Fibroblast of skin of abdomen (primary cell): ENCODE data around the gene ZNF526. TPM values are rescaled to one million over a fixed set of nuclear protein-coding genes. Genes with fewer than 3 reads are reported as not detected.

ENCODE experiments used
- DNase-seq: peaks from one replicate; pipeline ENCODE4 v3.0.0-alpha.2; 2013
- polyA plus RNA-seq, 2 experiments: library from polyadenylated mRNA; unstranded; fragments of 120-200 nt; gene quantifications; one replicate each; pipeline ENCODE4 v1.2.1, GENCODE V29; 2013; ENCODE audit not compliant: insufficient read length in 2 of 2

The ZNF526 gene
- 9.5 TPM for polyA plus RNA-seq (2013, experiment 1 of 2; ENCODE audit: insufficient read length)
- 10.5 TPM for polyA plus RNA-seq (2013, experiment 2 of 2; ENCODE audit: insufficient read length)

- DNase-seq, result peak; percentile 97
These were observed at the start of gene ZNF526 for GRCh38 chr19:42219812-42220750. Gene ZNF526, plus strand, starts transcription at chr19:42220312. Its CDS starts 4,092 bp downstream, at chr19:42224404.

DNA sequence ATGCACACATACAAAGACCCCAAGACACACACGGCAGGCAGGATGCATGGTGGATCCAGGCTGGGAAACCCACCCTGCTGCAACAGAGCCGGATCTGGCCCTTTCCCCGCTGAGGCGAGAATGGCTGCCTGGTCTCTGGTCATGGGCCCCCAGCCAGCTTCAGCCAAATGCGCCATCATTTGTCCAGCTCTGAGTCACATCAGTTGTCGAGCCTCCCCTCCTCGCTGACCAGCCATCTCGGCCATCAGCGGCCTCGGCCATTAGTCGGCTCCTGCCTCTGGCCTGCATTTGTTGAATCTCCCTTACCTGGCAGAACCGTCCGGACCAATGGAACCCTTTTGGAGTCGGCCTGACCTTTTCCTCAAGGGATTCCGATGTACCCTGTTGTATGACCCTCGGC, 49.4 kb upstream of the ZNF526 start:
- DNase-seq, result no peak

GRCh38 chr19:42172261-42172660, 47.9 kb upstream of the ZNF526 start:
- no peak for DNase-seq

- no peak for DNase-seq
These were observed 46.4 kb upstream of the ZNF526 start for GRCh38 chr19:42173695-42174094.

DNA sequence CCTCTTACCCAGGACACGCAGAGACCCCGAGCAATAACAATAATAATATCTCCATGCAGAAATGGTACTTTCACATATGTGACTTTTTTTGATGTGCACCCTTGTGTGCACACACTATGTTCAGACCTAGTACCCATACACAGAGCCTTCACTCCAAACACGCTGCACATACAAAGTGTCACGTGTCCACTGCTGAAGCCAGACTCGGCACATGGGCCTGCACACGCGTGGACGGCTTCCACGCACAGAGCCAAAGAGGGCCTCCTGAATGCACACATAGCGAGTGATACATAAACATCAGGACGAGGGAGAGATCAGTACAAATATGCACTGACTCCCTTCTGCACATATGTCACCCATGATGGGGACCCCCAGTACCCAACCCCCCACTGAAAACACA, 45.9 kb upstream of the ZNF526 start:
- DNase-seq, result no peak

DNA sequence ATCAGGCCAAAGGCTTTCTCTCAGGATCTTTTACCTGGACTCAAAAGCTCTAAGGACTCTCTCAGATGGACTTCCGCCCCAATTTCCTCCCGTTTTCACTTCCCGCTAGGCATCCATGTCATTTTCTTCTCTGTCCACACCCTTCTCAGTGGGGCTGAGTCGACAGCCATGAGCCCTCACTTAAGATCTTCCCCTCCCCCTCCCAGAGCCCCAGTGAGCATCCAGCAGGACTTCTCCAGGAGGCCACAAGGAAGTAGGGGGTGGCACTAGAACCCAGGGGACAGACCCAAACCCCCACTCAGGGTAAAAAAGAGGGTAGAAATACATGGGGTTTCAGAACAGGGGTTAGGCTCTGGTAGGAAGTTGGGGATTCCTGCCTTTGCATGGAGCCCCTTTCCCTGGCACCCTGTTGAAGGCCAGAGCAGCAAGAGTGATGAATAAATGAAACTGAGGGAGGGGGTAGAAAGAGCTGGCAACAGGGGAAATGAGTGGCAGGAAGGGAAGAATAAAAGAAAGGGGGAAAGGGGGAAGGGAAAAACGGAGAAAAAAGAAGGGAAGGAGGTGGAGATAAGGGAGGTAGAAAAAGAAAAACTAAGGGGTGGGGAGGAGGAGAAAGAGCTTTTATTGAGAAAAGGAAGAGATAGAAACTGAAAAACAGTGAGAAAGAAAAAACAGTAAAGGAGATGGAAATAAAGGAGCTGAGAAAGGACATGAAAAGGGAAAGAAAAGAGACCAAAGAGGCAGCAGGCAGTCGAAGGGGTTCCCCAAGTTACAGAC, 45.0 kb upstream of the ZNF526 start:
- DNase-seq, result no peak

DNA sequence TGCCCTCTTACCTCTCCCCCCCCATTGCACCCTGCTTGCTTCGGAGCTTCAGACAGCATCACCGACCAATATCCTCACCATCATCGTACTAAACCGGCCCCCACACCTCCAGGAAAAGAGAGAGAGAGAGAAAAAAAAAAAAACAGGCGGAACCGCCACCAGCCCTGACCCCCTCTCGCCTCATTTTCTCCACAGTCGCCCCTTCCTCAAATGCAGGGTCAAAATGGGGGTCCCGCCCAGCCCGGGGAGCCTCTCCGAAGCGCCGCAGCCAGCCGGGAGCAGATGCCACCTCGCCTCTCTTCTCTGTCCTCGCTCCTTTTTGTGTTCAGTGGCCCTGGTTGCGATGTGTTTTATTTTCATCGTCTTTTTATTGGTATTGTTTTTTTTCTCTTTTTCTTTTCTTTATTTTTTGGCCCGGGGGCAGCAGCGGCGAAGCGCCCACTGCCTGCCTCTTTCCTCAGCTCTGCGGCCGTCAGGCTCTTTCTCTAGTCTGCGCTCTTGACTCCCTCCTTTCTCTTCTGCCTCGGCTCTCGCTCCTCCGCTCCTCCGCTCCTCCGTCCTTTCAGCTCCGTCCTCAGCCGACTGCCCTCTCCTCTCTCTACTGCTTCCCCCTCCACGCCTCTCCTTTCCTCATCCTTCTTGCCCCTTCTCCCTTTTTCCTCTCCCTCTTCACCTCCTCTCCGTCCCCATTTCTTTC, 44.0 kb upstream of the ZNF526 start:
- peak; percentile 17 for DNase-seq

DNA sequence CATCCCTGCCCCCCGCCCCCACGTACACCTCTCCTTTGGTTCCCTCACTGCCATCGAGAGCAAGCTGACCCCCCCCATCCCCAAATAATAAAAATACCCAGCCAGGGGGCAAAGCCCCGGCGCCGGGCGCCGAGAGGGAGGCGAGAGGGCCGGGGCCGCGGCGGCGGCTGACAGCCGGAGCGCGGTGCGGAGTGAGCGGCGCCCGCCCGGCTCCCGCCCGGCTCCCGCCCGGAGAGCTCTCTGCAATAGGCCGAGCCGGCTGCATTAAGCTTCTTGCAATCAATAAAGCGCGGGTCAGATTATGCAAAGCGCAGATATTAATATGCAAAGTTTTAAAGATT, 43.5 kb upstream of the ZNF526 start:
- DNase-seq, result no peak

GRCh38 chr19:42176990-42177685, 43.0 kb upstream of the ZNF526 start:
- peak; percentile 80 for DNase-seq

GRCh38 chr19:42177686-42178019, 42.5 kb upstream of the ZNF526 start:
- no peak for DNase-seq

GRCh38 chr19:42178791-42179674, 41.1 kb upstream of the ZNF526 start:
- DNase-seq, result no peak

GRCh38 chr19:42184401-42184861, 35.7 kb upstream of the ZNF526 start:
- peak; percentile 91 for DNase-seq

DNA sequence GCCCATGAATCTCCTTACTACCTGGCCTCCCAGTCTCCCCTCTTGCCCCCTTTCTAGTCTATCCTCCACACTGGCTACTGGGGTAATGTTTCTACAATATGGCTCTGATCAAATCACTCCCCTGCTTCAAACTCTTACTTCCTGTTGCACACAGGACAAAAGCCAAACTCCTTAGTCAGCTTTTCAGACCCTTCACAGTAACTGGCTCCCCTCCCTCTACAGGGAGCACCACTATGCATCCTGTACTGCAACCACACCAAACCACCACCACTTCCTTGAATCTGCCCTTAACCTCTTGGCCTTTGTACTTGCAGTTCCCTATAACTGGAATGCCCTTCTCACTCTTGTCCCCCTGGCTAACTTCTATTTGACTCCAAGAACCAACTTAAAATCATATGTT, 34.8 kb upstream of the ZNF526 start:
- peak; percentile 68 for DNase-seq

DNA sequence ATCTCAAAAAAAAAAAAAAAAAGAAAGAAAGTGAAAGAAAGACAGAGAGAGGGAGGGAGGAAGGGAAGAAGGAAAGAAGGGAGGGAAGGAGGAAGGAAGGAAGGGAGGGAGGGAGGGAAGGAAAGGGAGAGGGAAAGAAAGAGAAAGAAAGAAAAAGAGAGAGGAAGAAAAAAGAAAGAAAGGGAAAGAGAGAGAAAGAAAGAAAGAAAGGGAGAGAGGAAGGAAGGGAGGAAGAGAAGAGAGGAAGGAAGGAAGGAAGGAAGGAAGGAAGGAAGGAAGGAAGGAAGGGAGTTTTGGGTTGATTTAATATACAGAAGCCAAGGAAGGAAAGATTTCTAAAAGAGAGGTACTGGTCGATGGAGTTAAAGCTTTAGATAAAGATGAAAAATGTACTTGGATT, 31.4 kb upstream of the ZNF526 start:
- DNase-seq, result no peak

DNA sequence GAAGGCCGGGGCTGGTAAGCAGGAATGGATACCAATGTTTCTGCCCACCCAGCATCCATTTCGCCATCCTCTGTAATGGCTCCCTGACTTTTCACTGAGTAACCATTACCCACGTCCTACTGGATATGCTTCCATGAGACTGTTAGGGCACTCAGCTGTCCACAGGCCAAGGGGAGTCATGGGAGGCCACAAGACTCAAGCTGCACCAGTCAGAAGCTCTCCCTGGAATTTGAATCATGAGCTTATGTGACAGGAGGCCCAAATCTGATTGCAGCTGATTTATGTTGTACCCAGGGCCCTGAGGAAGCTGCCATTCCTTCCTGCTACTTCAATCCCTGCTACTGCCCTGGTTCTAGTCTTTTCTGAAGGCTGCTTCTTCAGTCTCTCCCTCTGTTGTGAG, 31.0 kb upstream of the ZNF526 start:
- no peak for DNase-seq

GRCh38 chr19:42191330-42191729, 28.8 kb upstream of the ZNF526 start:
- no peak for DNase-seq

- DNase-seq, result peak; percentile 70
These were observed 28.3 kb upstream of the ZNF526 start for GRCh38 chr19:42191855-42192254.

DNA sequence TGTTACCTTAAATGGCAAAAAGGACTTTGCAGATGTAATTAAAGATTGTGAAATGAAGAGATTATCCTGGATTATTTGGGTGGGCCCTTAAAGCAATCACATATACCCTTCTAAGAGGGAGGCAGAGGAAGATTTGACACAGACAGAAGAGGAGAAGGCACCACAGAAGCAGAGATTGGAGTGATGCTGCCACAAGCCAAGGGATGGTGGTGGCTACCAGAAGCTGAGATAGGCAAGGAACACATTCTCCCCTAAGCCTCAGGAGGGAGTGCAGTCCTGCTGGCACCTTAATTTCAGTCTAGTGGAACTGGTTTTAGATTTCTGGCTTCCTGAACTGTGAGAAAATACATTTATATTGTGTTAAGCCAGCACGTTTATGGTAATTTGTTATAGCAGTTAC, 26.8 kb upstream of the ZNF526 start:
- no peak for DNase-seq

DNA sequence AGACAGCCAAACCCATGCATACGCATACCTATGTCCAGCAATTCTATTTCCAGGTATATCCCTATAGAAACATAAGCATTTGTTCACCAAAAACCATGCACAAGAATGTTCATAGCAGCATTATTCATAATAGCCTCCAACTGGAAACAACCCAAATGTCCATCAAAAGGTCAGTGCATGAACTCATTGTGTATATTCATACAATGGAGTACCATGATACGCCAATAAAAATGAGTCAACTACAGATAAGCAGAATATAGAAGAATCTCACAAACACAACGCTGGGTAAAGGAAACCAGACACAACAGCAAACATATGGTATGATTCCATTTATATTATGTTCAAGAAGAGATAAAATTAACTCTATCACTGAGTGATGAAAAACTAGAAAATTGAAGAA, 26.4 kb upstream of the ZNF526 start:
- DNase-seq, result no peak

DNA sequence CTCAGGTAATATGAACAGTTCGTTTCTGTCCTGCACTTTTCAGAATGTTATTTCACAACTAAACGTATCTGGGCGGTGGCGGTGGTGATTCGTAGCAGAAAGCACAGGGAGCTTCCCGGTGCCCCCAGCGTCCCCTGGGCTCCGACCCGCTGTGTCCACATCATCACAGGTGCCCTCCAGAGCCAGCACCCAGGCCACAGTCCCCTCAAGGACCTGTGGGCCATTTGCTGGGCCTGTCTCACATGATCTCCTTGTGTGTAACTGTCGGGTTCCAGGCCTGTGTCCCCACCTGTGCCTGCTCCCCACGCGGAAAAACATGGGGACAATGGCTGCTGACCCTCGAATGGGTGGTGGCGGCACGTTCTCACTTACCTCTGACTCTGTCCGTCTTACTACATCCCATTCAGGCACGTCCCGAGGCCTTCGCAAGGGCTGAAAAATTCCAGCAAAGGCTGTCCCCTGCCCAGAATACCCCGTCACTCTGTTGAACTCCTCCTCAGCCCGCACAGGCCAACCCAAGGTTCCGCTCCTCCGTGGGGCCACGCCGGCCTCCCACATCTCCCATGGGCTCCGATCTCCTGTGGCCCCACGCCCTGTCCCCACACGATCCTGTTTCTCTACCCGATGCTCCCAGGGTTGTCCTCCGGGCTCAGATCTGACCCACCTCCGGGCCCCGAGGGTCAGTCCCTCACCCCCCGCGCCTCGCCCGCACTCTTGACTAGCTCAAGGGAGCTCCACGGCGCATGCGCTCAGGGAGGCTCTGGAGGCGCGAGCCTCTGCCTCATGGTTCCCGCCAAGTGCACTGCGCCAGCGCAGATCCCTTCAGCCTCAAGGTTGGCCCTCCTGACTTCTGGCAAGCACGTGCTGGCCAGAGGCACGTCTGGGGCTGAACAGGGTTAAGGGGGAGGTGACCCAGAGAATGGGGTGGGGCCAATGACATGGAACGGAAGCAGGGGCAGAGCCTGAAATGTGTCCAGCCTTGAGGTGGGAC, 23.8 kb upstream of the ZNF526 start:
- DNase-seq, result no peak
